ENCODE results near the gene CENPP.

GRCh38 chr9:92404042-92404836 is 78.5 kb downstream of the CENPP start, which contains the start of gene OGN:
- TF ChIP-seq CTCF (IDR thresholded peaks at IDR 0.05) (no peak), POLR2A (IDR thresholded peaks at IDR 0.05) (no peak)
